Osteocyte (in vitro differentiated cells): ENCODE results near the gene FAM20A. TPM values are rescaled to one million over a fixed set of nuclear protein-coding genes. Genes with fewer than 3 reads are reported as not detected.

Experiments used
- DNase-seq: peaks from one replicate; pipeline ENCODE4 v3.0.0; 2021; ENCODE audit warnings: mixed read lengths; ENCODE audit not compliant: unreplicated experiment; ENCODE audit errors: extremely low spot score
- H3K27ac Mint-ChIP-seq: one replicate; pipeline ENCODE4 v1.8.0; 2021; ENCODE audit warnings: mild to moderate bottlenecking, mixed read lengths; ENCODE audit not compliant: unreplicated experiment
- H3K27me3 Mint-ChIP-seq: one replicate; pipeline ENCODE4 v1.8.0; 2021; ENCODE audit warnings: mixed read lengths; ENCODE audit not compliant: unreplicated experiment
- H3K36me3 Mint-ChIP-seq: one replicate; pipeline ENCODE4 v1.8.0; 2021; ENCODE audit warnings: mixed read lengths; ENCODE audit not compliant: unreplicated experiment
- H3K4me1 Mint-ChIP-seq: one replicate; pipeline ENCODE4 v1.8.0; 2021; ENCODE audit warnings: mixed read lengths; ENCODE audit not compliant: unreplicated experiment
- H3K4me3 Mint-ChIP-seq: one replicate; pipeline ENCODE4 v1.8.0; 2021; ENCODE audit warnings: mild to moderate bottlenecking, moderate library complexity, mixed read lengths; ENCODE audit not compliant: unreplicated experiment
- H3K9me3 Mint-ChIP-seq: one replicate; pipeline ENCODE4 v1.8.0; 2021; ENCODE audit warnings: mixed read lengths; ENCODE audit not compliant: unreplicated experiment
- total RNA-seq: library from RNA; stranded (reverse); gene quantifications from 2 replicates; pipeline ENCODE4 v1.2.1, GENCODE V29; 2021
- TF ChIP-seq, protein P1 (sequence below): fragments of 200-600 bp; sonication (generic); IDR thresholded peaks from 2 replicates; pipeline ENCODE4 v1.5.0; 2021; ENCODE audit warnings: antibody characterized with exemption, mild to moderate bottlenecking, moderate library complexity

The FAM20A gene
- total RNA-seq, 1 donor from 2014 or later = not detected

DNA sequence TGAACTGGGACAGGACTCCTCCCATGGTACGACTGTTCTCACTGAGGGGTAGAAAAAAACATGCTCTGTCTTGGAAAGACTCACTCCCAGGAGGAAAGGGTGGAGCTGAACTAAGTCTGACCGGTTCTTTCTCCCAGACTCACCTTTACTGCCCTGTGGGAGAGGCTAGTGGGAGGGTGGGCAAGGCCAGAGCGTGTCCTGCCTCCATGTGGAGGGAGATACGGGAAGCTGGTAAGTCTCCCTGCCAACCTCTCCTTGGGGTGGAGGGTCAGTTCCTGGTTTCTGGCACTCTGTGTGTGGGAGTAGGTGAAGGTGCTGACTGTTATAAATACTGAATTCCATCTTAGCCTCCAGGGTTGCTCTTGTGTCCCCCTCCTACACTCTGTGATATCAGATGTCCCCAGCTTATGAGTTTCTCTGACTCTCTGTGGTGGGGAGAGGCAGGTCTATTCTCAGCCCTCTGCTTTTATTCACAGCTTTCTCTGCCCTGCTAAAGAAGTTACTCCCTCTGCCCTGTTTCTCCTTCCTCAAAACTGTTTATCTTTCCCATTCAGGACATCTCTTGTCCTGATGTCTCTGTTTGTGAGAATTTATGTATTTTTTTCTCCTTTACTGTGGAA is 26.9 kb upstream of the FAM20A start:
- Mint-ChIP-seq H3K27ac (no peak overlapping the region), H3K4me3 (no peak overlapping the region), H3K27me3 (peaks cover 5% of the 10 kb centered on the region), H3K4me1 (no peaks in the 10 kb centered on the region), H3K9me3 (no peaks in the 10 kb centered on the region), H3K36me3 (no peaks in the 10 kb centered on the region)
- TF ChIP-seq, protein P1, sequence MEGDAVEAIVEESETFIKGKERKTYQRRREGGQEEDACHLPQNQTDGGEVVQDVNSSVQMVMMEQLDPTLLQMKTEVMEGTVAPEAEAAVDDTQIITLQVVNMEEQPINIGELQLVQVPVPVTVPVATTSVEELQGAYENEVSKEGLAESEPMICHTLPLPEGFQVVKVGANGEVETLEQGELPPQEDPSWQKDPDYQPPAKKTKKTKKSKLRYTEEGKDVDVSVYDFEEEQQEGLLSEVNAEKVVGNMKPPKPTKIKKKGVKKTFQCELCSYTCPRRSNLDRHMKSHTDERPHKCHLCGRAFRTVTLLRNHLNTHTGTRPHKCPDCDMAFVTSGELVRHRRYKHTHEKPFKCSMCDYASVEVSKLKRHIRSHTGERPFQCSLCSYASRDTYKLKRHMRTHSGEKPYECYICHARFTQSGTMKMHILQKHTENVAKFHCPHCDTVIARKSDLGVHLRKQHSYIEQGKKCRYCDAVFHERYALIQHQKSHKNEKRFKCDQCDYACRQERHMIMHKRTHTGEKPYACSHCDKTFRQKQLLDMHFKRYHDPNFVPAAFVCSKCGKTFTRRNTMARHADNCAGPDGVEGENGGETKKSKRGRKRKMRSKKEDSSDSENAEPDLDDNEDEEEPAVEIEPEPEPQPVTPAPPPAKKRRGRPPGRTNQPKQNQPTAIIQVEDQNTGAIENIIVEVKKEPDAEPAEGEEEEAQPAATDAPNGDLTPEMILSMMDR = no peak
- no peak for DNase-seq

DNA sequence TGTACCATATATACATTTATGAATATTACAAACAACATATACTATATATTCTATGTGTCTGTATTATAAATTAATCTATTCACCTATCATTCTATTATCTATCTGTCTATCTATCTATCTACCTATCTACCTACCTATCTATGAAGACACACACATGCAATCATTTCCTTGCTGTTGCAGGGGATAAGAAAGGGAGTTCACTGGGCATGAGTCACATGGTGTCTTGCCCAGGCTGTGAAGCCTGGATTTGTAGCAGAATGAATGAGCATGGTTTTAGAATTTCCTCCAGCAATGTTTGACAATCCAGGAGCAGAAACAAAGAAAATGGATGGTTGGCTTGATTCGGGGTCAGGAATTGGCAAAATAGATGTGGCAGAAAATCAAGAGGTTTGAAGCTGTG is 23.2 kb upstream of the FAM20A start:
- Mint-ChIP-seq H3K36me3 (no peaks in the 10 kb centered on the region), H3K27me3 (peaks cover 11% of the 10 kb centered on the region), H3K27ac (no peak overlapping the region), H3K4me3 (no peak overlapping the region), H3K9me3 (no peaks in the 10 kb centered on the region), H3K4me1 (no peaks in the 10 kb centered on the region)
- DNase-seq = no peak
- TF ChIP-seq, protein P1 = no peak

DNA sequence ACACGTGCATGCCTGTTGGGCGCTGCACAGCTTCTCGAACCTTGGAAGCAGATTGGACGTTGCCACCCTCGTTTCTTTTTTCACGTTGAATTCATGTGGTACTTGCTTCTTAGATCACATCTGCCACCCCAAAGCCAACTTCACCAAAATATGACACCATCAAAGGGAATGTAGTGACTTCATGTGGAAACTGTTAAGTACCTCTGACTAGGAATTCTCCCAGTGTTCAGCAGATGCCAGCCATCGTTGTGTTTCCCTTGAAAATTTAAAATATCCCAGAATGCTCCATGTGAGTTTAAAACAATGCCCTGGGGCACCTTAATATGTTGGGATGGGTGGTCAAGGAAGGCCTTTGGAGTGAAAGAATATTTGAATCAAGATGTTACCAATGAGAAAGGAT is 22.6 kb upstream of the FAM20A start:
- Mint-ChIP-seq H3K9me3 (no peaks in the 10 kb centered on the region), H3K27ac (no peak overlapping the region), H3K27me3 (peaks cover 14% of the 10 kb centered on the region), H3K4me1 (no peaks in the 10 kb centered on the region), H3K36me3 (no peaks in the 10 kb centered on the region), H3K4me3 (no peak overlapping the region)
- no peak for DNase-seq
- TF ChIP-seq, protein P1 = no peak

DNA sequence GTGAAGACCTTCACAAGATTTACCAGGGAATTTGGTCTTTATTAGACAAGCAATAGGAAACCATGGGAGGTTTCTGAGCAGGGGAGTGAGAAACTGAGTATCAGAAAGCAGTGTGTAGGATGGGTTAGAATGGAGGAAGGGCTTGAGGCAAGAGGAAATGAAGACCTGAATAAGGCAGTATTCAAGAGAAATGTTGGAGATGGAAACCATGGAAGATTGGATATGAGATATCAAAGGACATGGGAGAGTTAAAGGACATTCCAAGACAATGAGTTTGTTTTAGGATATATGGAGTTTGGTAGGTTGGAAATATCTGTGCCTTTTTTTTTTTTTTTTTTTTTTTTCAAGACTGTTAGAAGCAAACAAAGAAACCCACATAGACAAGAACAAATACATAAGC is 21.3 kb upstream of the FAM20A start:
- peaks cover 18% of the 10 kb centered on the region for H3K27me3 Mint-ChIP-seq
- no peak overlapping the region for H3K4me3 Mint-ChIP-seq
- TF ChIP-seq, protein P1 = no peak
- no peaks in the 10 kb centered on the region for H3K4me1 Mint-ChIP-seq
- H3K36me3 Mint-ChIP-seq = no peaks in the 10 kb centered on the region
- H3K9me3 Mint-ChIP-seq = no peaks in the 10 kb centered on the region
- no peak for DNase-seq
- H3K27ac Mint-ChIP-seq = no peak overlapping the region

DNA sequence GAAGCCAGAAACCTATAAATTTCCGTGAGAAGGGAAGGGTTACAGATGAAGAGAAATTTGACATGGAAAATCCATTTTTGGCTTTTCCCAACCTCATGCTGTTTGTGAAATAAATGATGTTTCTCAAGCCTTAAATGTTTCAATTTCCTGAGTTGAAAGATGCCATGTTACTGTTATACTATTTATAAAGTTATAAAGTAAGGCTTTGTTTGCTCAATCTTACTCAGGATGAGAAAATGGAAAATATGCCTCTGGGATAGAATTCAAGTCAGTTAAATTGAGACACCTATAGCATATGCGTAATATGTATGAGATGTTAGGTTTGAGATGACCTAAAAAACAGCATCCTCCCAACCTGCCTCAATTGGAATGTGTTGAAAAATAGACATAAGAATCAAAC is 19.9 kb upstream of the FAM20A start:
- Mint-ChIP-seq H3K36me3 (no peaks in the 10 kb centered on the region), H3K4me1 (no peaks in the 10 kb centered on the region), H3K27me3 (peaks cover 25% of the 10 kb centered on the region), H3K4me3 (no peak overlapping the region), H3K27ac (no peak overlapping the region), H3K9me3 (no peaks in the 10 kb centered on the region)
- TF ChIP-seq, protein P1 = no peak
- DNase-seq = no peak
